Testis (tissue), 3 donors: ENCODE measurements around the gene WDR37. TPM values are rescaled to one million over a fixed set of nuclear protein-coding genes. Genes with fewer than 3 reads are reported as not detected.
A peak's percentile ranks its signal among the peaks of the same experiment; 100 is the strongest.
"Not testable (repeated sequence)": the region's sequence is repeated elsewhere in the genome, so short reads cannot be mapped to it uniquely, and the experiment has no call there.

Experiments used
- DNase-seq: peaks from one replicate; pipeline ENCODE4 v3.0.0-alpha.2; 2019
- H3K27ac ChIP-seq, 2 donors: fragments of 200-600 bp; sonication (generic); one replicate each; pipeline ENCODE4 v1.5.1; 2019
- H3K27me3 ChIP-seq: fragments of 200-600 bp; sonication (generic); one replicate; pipeline ENCODE4 v1.5.1; 2019
- H3K36me3 ChIP-seq: fragments of 200-600 bp; sonication (generic); one replicate; pipeline ENCODE4 v1.5.1; 2017; ENCODE audit warnings: low read depth; ENCODE audit errors: missing control alignments
- H3K4me1 ChIP-seq: fragments of 200-600 bp; sonication (generic); one replicate; pipeline ENCODE4 v1.5.1; 2019
- H3K4me3 ChIP-seq, 2 donors: fragments of 200-600 bp; sonication (generic); one replicate each; pipeline ENCODE4 v1.5.1; 2017 to 2019
- H3K9me3 ChIP-seq: fragments of 200-600 bp; sonication (generic); one replicate; pipeline ENCODE4 v1.5.1; 2017
- POLR2A ChIP-seq: fragments of 450-650 bp; IDR thresholded peaks from one replicate; pipeline ENCODE4 v1.6.1; 2017; ENCODE audit warnings: antibody characterized with exemption, mild to moderate bottlenecking, moderate library complexity
- WGBS, 2 donors: methylation state at CpG; one replicate each; pipeline ENCODE4 v1.1.5; 2018; 5-methylcytosine and 5-hydroxymethylcytosine counted together
- intact Hi-C: fragments of 100-400 bp; cut with DNase I; formaldehyde crosslinking; loops from one replicate; pipeline ENCODE4 v1.15.1; 2023; ENCODE audit warnings: low total_unique reads
- polyA plus RNA-seq: library from polyadenylated mRNA; stranded (reverse); fragments of 350-450 nt; fragmentation: Illumina TruSeq; extraction: RNeasy Lipid Tissue Mini Kit (QIAGEN cat#74804); gene quantifications from one replicate; pipeline ENCODE4 v1.2.3, GENCODE V29; 2014; ENCODE audit warnings: low read depth, low replicate concordance; ENCODE audit not compliant: insufficient read depth
- total RNA-seq, 2 donors: library from RNA; depleted of rRNA; stranded (reverse); fragments of >200 nt; gene quantifications; one replicate each; pipeline ENCODE4 v1.2.3, GENCODE V29; 2016
- TF ChIP-seq, protein P1 (sequence below), 3 experiments: fragments of 450-650 bp in 2 of 3; fragments of 200-600 bp in 1 of 3; sonication (generic) in 1 of 3; IDR thresholded peaks; one replicate each; pipeline ENCODE4 v1.5.1; 2016 to 2019; ENCODE audit warnings: antibody characterized with exemption in 3 of 3, mild to moderate bottlenecking in 2 of 3, moderate library complexity in 1 of 3

Gene WDR37
- total and polyA plus RNA-seq, 3 donors from 2014 or later, result 29.3 to 46.9 (median 40.2) TPM

DNA sequence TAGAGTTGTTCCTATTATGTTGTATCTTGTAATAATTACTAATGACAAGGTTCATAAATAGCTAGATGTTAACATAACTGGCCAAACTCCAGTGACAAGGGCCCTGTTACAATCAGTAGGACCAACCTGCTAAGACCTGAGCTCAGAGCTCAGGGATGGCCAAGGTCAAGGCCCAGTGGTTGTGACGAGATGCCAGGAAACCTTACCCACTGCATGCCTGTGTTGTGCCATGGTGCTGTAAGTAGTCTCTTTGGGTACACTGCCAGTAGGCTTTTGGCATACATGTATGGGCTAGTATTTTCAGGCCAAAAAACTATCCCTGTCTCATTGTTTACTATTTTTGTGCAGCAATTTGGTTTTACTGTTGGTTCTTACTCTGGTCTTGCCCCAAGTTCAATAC is 22.6 kb upstream of the WDR37 start:
- Histone ChIP-seq H3K4me1 (peaks cover 12% of the 10 kb centered on the region), H3K9me3 (no peaks in the 10 kb centered on the region), H3K27me3 (no peaks in the 10 kb centered on the region), H3K36me3 (no peaks in the 10 kb centered on the region), H3K4me3 (no peak overlapping the region), H3K27ac (no peak overlapping the region)
- DNase-seq, result no peak
- intact Hi-C loops, result no loop called here
- TF ChIP-seq, protein P1, sequence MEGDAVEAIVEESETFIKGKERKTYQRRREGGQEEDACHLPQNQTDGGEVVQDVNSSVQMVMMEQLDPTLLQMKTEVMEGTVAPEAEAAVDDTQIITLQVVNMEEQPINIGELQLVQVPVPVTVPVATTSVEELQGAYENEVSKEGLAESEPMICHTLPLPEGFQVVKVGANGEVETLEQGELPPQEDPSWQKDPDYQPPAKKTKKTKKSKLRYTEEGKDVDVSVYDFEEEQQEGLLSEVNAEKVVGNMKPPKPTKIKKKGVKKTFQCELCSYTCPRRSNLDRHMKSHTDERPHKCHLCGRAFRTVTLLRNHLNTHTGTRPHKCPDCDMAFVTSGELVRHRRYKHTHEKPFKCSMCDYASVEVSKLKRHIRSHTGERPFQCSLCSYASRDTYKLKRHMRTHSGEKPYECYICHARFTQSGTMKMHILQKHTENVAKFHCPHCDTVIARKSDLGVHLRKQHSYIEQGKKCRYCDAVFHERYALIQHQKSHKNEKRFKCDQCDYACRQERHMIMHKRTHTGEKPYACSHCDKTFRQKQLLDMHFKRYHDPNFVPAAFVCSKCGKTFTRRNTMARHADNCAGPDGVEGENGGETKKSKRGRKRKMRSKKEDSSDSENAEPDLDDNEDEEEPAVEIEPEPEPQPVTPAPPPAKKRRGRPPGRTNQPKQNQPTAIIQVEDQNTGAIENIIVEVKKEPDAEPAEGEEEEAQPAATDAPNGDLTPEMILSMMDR (IDR thresholded peaks at IDR 0.05), result no peak
- no peak for TF ChIP-seq POLR2A
- 61 to 79% methylated on average over 1 of the region's 1 CpG for WGBS, 2 donors

DNA sequence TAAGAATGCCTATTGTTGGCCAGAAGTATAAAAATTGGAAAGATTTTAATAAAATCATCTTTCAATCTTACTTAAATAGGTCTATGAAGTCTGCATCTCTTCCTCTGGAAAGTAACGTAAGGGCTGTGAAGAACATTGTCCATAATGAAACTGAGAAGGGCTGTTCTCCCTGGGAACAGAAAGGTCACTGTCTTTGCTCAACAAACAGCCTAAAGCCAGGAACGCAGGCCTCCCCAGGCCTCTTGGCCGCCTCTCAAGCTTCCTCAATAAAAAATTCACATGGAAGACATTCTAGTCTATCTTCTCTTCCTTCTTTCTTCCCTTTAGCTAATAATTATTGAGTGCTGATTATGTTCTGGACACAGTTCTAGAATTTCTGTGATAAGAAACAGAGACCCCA is 21.4 kb upstream of the WDR37 start:
- Histone ChIP-seq H3K27ac (peak overlapping the region in 1 of 2 donors; percentile 50), H3K36me3 (no peaks in the 10 kb centered on the region), H3K4me3 (no peak overlapping the region), H3K27me3 (no peaks in the 10 kb centered on the region), H3K4me1 (peaks cover 12% of the 10 kb centered on the region), H3K9me3 (no peaks in the 10 kb centered on the region)
- DNase-seq, result peak; percentile 36
- intact Hi-C loops, result no loop called here
- TF ChIP-seq POLR2A, result no peak
- TF ChIP-seq, protein P1 (IDR thresholded peaks at IDR 0.05), result no peak
- WGBS, 2 donors, result 41 to 44% methylated on average over 3 of the region's 3 CpGs

DNA sequence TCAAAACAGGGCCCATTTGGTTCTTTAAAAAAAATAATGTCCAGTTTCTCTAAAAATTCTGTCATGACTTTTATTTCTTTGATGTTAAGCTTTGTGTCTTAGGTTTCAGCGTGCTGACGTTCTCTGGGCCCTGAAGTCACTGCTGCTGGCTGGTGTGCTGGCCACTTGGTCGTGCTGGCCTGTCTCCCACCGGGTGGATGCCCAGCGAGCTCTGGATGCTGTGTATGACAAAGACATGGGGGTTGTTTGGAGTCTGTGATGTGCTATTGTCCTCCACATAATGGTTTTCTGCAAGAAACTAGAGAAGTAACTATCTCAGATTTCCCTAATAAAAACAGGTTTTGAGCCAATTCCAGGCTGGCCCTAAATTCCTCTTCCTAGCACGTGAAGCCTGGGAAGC is 21.0 kb upstream of the WDR37 start:
- H3K4me3 ChIP-seq, result no peak overlapping the region
- peaks cover 12% of the 10 kb centered on the region for H3K4me1 ChIP-seq
- H3K36me3 ChIP-seq, result no peaks in the 10 kb centered on the region
- H3K27ac ChIP-seq, result peak overlapping the region in 1 of 2 donors; percentile 50
- TF ChIP-seq, protein P1 (IDR thresholded peaks at IDR 0.05), result no peak
- TF ChIP-seq POLR2A, result no peak
- no peak for DNase-seq
- 44 to 59% methylated on average over 6 of the region's 6 CpGs for WGBS, 2 donors
- no peaks in the 10 kb centered on the region for H3K27me3 ChIP-seq
- H3K9me3 ChIP-seq, result no peaks in the 10 kb centered on the region
- intact Hi-C loops, result no loop called here

DNA sequence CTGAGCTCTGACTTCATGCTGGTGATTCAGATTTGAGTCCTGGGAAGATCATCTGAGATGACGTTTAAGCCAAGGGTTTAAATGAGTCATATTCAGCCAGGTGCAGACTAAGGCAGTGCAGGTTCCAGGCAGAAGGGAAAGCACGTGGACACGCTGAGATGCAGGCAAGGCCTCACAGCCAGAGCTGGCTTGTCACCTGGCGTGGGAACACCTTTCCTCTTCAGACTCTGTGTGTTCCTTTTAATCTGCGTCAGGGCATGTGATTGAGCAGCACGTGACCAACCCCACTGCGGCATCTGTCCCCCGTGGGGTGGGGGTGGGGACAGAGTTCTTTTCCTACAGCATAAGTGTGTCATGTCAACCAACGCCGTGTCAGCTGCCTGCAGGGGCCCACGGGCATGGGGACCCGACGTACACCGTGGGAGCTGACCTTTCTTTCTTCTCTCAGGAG is 19.8 kb upstream of the WDR37 start:
- Histone ChIP-seq H3K4me3 (no peak overlapping the region), H3K27me3 (no peaks in the 10 kb centered on the region), H3K9me3 (no peaks in the 10 kb centered on the region), H3K27ac (no peak overlapping the region), H3K36me3 (no peaks in the 10 kb centered on the region), H3K4me1 (peaks cover 12% of the 10 kb centered on the region)
- TF ChIP-seq, protein P1 (IDR thresholded peaks at IDR 0.05), result no peak
- TF ChIP-seq POLR2A, result no peak
- intact Hi-C loops, result no loop called here
- 80 to 97% methylated on average over 12 to 14 of the region's 14 CpGs for WGBS, 2 donors
- DNase-seq, result no peak

DNA sequence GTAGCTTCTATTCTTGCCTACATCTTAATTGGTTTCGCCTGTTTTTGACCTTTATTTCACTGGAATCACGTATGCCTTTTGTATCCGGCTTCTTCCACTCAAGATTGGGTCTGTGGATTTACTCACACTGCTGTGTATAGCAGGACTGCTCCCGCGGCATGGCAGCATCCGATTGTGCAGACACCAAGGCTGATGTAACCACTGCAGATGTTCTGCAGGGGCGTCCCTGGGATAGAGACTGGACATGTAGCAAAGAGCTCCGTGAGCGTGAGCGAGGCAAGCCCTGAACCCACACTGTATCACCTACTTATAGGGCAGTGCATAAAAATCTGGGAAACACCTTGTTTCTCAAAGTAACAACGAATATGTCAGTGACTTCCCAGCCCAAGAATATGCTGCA is 19.1 kb upstream of the WDR37 start:
- Histone ChIP-seq H3K36me3 (no peaks in the 10 kb centered on the region), H3K4me1 (peaks cover 12% of the 10 kb centered on the region), H3K27me3 (no peaks in the 10 kb centered on the region), H3K27ac (no peak overlapping the region), H3K9me3 (no peaks in the 10 kb centered on the region), H3K4me3 (no peak overlapping the region)
- no peak for TF ChIP-seq POLR2A
- TF ChIP-seq, protein P1 (IDR thresholded peaks at IDR 0.05), result no peak
- no peak for DNase-seq
- intact Hi-C loops, result no loop called here
- 79 to 89% methylated on average over 11 of the region's 11 CpGs for WGBS, 2 donors

DNA sequence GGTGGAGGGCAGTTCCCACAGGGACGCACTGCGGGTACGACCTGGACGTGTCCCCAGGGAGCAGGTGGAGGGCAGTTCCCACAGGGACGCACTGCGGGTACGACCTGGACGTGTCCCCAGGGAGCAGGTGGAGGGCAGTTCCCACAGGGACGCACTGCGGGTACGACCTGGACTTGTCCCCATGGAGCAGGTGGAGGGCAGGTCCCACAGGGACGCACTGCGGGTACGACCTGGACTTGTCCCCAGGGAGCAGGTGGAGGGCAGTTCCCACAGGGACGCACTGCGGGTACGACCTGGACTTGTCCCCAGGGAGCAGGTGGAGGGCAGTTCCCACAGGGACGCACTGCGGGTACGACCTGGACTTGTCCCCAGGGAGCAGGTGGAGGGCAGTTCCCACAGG is 17.4 kb upstream of the WDR37 start:
- H3K4me1 ChIP-seq, result peaks cover 12% of the 10 kb centered on the region
- H3K9me3 ChIP-seq, H3K4me3 ChIP-seq, H3K27ac ChIP-seq, intact Hi-C loops, DNase-seq, H3K36me3 ChIP-seq, H3K27me3 ChIP-seq: not testable (repeated sequence)
- WGBS, 2 donors, result 85% methylated on average over 10 of the region's 20 CpGs; no CpG with 5 or more reads in 1 of the 2 donors
